BE2C (cell line): ENCODE measurements around the gene PLXNC1.

ENCODE experiments used
- DNase-seq: peaks from one replicate; pipeline ENCODE4 v3.0.0-alpha.2; 2020
- H3K27me3 ChIP-seq: fragments of 250-450 bp; sonication (Bioruptor Pico); 2 replicates; pipeline ENCODE4 v1.5.1; 2020; ENCODE audit warnings: mild to moderate bottlenecking
- H3K36me3 ChIP-seq: fragments of 250-450 bp; sonication (Bioruptor Pico); 2 replicates; pipeline ENCODE4 v1.5.1; 2020; ENCODE audit warnings: mild to moderate bottlenecking
- H3K4me1 ChIP-seq: fragments of 250-450 bp; sonication (Bioruptor Pico); 2 replicates; pipeline ENCODE4 v1.5.1; 2020
- H3K4me3 ChIP-seq: 2 replicates; pipeline ENCODE4 v1.5.1; 2011; ENCODE audit warnings: low read depth, low read length
- H3K9me3 ChIP-seq: fragments of 250-450 bp; sonication (Bioruptor Pico); 2 replicates; pipeline ENCODE4 v1.5.1; 2020
- TF ChIP-seq, protein P1 (sequence below): IDR thresholded peaks from 2 replicates; pipeline ENCODE4 v1.5.1; 2012; ENCODE audit warnings: mild to moderate bottlenecking, low read depth, low read length

Gene PLXNC1

GRCh38 chr12:94320109-94320508 lies 171.7 kb downstream of the PLXNC1 start:
- H3K36me3 ChIP-seq = peaks cover 11% of the 10 kb centered on the region
- no peaks in the 10 kb centered on the region for H3K9me3 ChIP-seq
- DNase-seq = no peak
- no peaks in the 10 kb centered on the region for H3K4me1 ChIP-seq
- no peak overlapping the region for H3K4me3 ChIP-seq
- H3K27me3 ChIP-seq = no peaks in the 10 kb centered on the region
- TF ChIP-seq, protein P1, sequence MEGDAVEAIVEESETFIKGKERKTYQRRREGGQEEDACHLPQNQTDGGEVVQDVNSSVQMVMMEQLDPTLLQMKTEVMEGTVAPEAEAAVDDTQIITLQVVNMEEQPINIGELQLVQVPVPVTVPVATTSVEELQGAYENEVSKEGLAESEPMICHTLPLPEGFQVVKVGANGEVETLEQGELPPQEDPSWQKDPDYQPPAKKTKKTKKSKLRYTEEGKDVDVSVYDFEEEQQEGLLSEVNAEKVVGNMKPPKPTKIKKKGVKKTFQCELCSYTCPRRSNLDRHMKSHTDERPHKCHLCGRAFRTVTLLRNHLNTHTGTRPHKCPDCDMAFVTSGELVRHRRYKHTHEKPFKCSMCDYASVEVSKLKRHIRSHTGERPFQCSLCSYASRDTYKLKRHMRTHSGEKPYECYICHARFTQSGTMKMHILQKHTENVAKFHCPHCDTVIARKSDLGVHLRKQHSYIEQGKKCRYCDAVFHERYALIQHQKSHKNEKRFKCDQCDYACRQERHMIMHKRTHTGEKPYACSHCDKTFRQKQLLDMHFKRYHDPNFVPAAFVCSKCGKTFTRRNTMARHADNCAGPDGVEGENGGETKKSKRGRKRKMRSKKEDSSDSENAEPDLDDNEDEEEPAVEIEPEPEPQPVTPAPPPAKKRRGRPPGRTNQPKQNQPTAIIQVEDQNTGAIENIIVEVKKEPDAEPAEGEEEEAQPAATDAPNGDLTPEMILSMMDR = no peak

GRCh38 chr12:94322346-94322745 lies 174.0 kb downstream of the PLXNC1 start:
- TF ChIP-seq, protein P1 = no peak
- Histone ChIP-seq H3K36me3 (peaks cover 17% of the 10 kb centered on the region), H3K9me3 (no peaks in the 10 kb centered on the region), H3K4me1 (no peaks in the 10 kb centered on the region), H3K27me3 (no peaks in the 10 kb centered on the region), H3K4me3 (no peak overlapping the region)
- DNase-seq = no peak

DNA sequence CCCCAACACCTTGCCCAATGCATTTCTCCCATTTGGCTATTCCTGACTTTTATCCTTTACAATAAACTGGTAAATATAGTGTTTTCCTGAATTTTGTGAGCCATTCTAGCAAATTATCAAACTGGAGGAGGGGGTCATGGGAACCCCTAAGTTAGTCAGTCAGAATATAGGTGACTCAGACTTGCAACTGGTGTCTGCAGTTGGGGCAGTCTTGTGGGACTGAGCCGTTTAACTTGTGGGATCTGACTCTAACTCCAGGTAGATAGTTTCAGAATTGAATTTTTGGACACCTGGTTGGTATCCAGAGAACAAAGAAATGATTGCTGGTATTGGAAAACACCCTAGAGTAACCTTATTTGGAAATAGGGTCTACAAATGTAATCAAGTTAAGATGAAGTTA lies 177.9 kb downstream of the PLXNC1 start:
- Histone ChIP-seq H3K9me3 (no peaks in the 10 kb centered on the region), H3K36me3 (peaks cover 24% of the 10 kb centered on the region), H3K27me3 (no peaks in the 10 kb centered on the region), H3K4me1 (no peaks in the 10 kb centered on the region), H3K4me3 (no peak overlapping the region)
- TF ChIP-seq, protein P1 = no peak
- no peak for DNase-seq

DNA sequence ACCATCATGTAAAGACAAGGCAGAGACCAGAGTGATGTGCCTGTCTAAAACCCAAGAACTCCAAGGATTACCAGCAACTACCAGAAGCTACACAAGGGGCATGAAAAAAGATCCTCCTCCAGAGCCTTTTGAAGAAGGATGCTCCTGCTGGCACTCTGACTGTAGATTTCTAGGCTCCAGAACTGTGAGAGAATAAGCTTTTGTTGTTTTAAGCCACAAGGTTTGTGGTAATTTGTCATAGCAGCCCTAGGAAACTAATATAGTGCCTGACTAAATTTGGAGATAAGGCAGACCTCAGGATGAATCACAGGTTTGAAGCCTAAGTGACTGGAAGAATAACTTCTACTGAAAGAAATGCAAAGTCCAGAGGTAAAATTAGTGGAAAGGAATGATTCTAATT lies 178.3 kb downstream of the PLXNC1 start:
- Histone ChIP-seq H3K9me3 (no peaks in the 10 kb centered on the region), H3K36me3 (peaks cover 24% of the 10 kb centered on the region)

DNA sequence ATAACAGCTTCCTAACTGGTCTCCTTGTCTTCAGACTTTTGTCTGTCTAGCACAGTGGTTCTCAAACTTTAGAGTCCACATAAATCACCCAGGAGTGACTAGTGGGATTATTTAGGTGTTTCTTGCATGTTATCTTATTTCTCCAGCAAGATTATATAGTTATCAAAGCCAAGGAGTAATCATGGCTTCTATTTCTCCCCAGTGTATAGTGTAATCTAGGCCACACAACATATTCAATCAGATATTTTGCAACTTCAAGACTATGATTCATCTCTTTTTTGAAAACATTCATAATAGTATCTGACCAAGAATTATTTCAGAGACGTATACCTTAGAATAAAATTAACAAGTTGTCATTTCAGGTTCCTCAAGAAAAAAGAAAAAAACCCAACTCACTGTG lies 179.4 kb downstream of the PLXNC1 start:
- no peaks in the 10 kb centered on the region for H3K27me3 ChIP-seq
- TF ChIP-seq, protein P1 = no peak
- DNase-seq = no peak
- no peaks in the 10 kb centered on the region for H3K4me1 ChIP-seq
- H3K9me3 ChIP-seq = no peaks in the 10 kb centered on the region
- H3K4me3 ChIP-seq = no peak overlapping the region
- peaks cover 20% of the 10 kb centered on the region for H3K36me3 ChIP-seq

More for the DNA sequence above, 178.3 kb downstream of the PLXNC1 start:
- Histone ChIP-seq H3K4me1 (no peaks in the 10 kb centered on the region), H3K4me3 (no peak overlapping the region), H3K27me3 (no peaks in the 10 kb centered on the region)
- DNase-seq = no peak
- TF ChIP-seq, protein P1 = no peak

GRCh38 chr12:94329366-94329765 lies 181.0 kb downstream of the PLXNC1 start:
- Histone ChIP-seq H3K4me1 (no peaks in the 10 kb centered on the region), H3K4me3 (no peak overlapping the region), H3K9me3 (no peaks in the 10 kb centered on the region), H3K27me3 (no peaks in the 10 kb centered on the region), H3K36me3 (peaks cover 13% of the 10 kb centered on the region)
- TF ChIP-seq, protein P1 = no peak
- DNase-seq = no peak
